Calu3 (cell line): ENCODE data around the gene NRG3. TPM values are rescaled to one million over a fixed set of nuclear protein-coding genes. Genes with fewer than 3 reads are reported as not detected.

Experiments
- BruUV-seq: library from RNA; stranded (reverse); fragments of 400-500 nt; replicated peaks from 2 replicates; lab custom pipeline; 2021; lab: Mats Ljungman, UMichigan
- CTCF ChIA-PET: fragments of 300-600 bp; sonication (Branson Sonifier 250); formaldehyde crosslinking; loops from one replicate; lab custom pipeline; 2022; ENCODE audit warnings: antibody characterized with exemption; lab: Charles Lee
- DNase-seq: peaks from one replicate; pipeline ENCODE4 v3.0.0; 2022
- H3K27ac Mint-ChIP-seq: one replicate; pipeline ENCODE4 v1.8.0; 2022; ENCODE audit warnings: mixed read lengths; ENCODE audit not compliant: unreplicated experiment
- H3K27me3 Mint-ChIP-seq: one replicate; pipeline ENCODE4 v1.8.0; 2022; ENCODE audit warnings: mixed read lengths; ENCODE audit not compliant: unreplicated experiment
- H3K36me3 Mint-ChIP-seq: one replicate; pipeline ENCODE4 v1.8.0; 2022; ENCODE audit warnings: mild to moderate bottlenecking, moderate library complexity, mixed read lengths; ENCODE audit not compliant: insufficient read depth, unreplicated experiment
- H3K4me1 Mint-ChIP-seq: one replicate; pipeline ENCODE4 v1.8.0; 2022; ENCODE audit warnings: mild to moderate bottlenecking, low read depth, mixed read lengths; ENCODE audit not compliant: unreplicated experiment
- H3K4me3 Mint-ChIP-seq: one replicate; pipeline ENCODE4 v1.8.0; 2022; ENCODE audit warnings: mild to moderate bottlenecking, low read depth, moderate library complexity, mixed read lengths; ENCODE audit not compliant: unreplicated experiment
- H3K9me3 Mint-ChIP-seq: one replicate; pipeline ENCODE4 v1.8.0; 2022; ENCODE audit warnings: low read depth, mixed read lengths; ENCODE audit not compliant: unreplicated experiment
- intact Hi-C: fragments of 100-400 bp; cut with micrococcal nuclease; formaldehyde crosslinking; loops from one replicate; pipeline ENCODE4 v1.10.0; 2022; ENCODE audit not compliant: unreplicated experiment
- total RNA-seq: library from RNA; stranded (reverse); gene quantifications from 2 replicates; pipeline ENCODE4 v1.2.3, GENCODE V29; 2022
- TF ChIP-seq, protein P1 (sequence below): fragments of 200-600 bp; IDR thresholded peaks from one replicate; pipeline ENCODE4 v1.8.0; 2022; ENCODE audit warnings: antibody characterized with exemption; ENCODE audit not compliant: unreplicated experiment

Gene NRG3
- total RNA-seq, 1 experiment from 2014 or later: 46.3 TPM

DNA sequence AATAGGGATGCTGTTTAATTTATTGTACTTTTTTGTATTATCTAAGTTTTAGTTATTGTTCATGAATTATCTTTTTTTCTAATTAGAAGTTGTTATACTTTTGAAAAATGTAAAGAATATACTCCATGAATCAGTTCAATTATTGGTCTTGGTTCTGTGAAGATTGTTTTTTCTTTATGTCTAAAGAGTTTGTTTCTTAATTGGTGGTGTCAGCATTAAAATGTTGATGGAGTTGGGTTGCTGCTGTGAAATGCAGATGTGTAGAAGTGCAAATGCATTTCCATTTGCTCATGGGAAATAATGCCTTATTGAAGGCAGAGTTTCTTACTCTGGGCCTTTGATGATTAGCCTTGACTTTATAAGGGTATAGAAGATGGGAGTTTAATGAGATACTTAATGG is 11.9 kb downstream of the NRG3 start:
- Mint-ChIP-seq H3K4me3 (no peak overlapping the region), H3K27me3 (no peaks in the 10 kb centered on the region), H3K36me3 (no peaks in the 10 kb centered on the region), H3K27ac (no peak overlapping the region), H3K4me1 (peaks cover 47% of the 10 kb centered on the region), H3K9me3 (no peaks in the 10 kb centered on the region)
- intact Hi-C loops: no loop called here
- CTCF ChIA-PET: interaction anchor here (1.1 kb wide), 1 partner anchor 28 kb away, joined by 3 read pairs; no protein-coding TSS in a partner anchor
- BruUV-seq: no TSS peak
- no peak for DNase-seq
- TF ChIP-seq, protein P1, sequence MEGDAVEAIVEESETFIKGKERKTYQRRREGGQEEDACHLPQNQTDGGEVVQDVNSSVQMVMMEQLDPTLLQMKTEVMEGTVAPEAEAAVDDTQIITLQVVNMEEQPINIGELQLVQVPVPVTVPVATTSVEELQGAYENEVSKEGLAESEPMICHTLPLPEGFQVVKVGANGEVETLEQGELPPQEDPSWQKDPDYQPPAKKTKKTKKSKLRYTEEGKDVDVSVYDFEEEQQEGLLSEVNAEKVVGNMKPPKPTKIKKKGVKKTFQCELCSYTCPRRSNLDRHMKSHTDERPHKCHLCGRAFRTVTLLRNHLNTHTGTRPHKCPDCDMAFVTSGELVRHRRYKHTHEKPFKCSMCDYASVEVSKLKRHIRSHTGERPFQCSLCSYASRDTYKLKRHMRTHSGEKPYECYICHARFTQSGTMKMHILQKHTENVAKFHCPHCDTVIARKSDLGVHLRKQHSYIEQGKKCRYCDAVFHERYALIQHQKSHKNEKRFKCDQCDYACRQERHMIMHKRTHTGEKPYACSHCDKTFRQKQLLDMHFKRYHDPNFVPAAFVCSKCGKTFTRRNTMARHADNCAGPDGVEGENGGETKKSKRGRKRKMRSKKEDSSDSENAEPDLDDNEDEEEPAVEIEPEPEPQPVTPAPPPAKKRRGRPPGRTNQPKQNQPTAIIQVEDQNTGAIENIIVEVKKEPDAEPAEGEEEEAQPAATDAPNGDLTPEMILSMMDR: no peak

DNA sequence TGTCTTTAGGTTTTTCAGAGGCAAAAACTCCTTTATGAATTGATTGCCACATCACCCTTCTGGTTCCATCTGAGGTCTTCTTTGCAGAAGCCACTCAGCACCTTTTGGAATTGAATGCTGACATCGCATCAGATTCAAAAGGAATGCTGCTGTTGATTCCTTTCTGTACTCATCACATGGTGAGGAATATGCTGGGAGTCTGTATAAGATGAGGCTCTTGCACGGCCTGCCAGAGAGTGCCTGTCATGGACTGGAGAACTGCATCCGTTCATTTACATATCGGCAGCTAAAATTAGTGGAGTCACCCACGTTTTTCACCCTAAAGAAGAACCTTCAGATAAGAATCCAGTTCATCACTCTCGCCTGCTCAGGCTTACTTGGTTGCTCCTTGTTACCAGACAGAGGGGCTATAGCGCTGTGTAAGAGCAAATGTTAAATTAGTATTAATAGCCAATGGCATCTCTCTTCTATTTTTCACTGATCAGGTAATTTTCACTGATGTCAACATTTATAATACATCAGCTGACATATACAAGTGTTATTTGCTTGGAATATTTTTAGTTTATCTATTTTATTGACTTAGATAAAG is 14.3 kb downstream of the NRG3 start:
- CTCF ChIA-PET: no interaction called here
- H3K9me3 Mint-ChIP-seq: no peaks in the 10 kb centered on the region
- no peak overlapping the region for H3K27ac Mint-ChIP-seq
- no peaks in the 10 kb centered on the region for H3K36me3 Mint-ChIP-seq
- DNase-seq: no peak
- no TSS peak for BruUV-seq
- TF ChIP-seq, protein P1: no peak
- no peaks in the 10 kb centered on the region for H3K27me3 Mint-ChIP-seq
- H3K4me3 Mint-ChIP-seq: no peak overlapping the region
- peaks cover 32% of the 10 kb centered on the region for H3K4me1 Mint-ChIP-seq
- intact Hi-C loops: no loop called here

DNA sequence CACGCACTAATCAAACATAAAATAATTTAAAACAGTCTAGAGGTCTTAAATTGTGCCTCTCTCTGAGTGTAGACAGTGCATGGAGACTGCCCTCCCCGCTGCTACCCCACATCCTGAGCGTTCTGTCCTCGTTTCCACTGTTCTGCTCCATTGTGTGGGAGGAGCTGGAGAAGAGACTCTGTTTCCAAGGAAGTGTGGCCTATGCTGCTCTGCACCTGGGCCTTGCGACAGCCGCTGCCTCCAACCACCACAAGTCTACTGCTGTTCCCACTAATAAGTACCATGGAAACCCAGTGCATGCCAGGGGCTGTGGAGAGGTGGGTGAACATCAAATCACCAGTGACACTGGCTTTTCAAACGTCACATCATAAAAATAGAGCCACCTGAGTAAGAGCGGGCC is 19.6 kb downstream of the NRG3 start:
- no peak for DNase-seq
- BruUV-seq: no TSS peak
- Mint-ChIP-seq H3K27ac (no peak overlapping the region), H3K4me3 (no peak overlapping the region), H3K4me1 (peaks cover 36% of the 10 kb centered on the region), H3K27me3 (no peaks in the 10 kb centered on the region), H3K36me3 (no peaks in the 10 kb centered on the region), H3K9me3 (no peaks in the 10 kb centered on the region)
- CTCF ChIA-PET: no interaction called here
- TF ChIP-seq, protein P1: no peak
- intact Hi-C loops: no loop called here

DNA sequence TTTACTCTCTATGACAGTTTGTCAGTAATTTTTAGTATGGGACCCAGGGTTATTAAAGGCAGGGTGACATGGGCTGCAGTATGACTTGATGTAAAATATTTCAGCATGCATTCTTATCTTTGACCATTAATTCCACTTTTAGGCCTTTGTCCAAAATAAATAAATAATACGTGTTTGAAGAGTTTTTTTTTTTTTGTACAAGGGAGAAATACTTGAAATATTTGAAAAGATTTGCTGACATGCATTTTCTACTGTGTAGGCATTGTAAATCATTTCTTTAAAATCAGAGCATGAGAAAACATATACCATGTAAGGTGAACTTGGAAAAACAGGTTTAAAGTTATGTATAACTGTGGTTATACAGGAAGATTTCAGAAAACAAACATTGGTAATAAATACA is 23.5 kb downstream of the NRG3 start:
- BruUV-seq: no TSS peak
- CTCF ChIA-PET: interaction anchor here (1.5 kb wide), 1 partner anchor 16 kb away, joined by 3 read pairs; no protein-coding TSS in a partner anchor
- DNase-seq: no peak
- Mint-ChIP-seq H3K9me3 (no peaks in the 10 kb centered on the region), H3K36me3 (no peaks in the 10 kb centered on the region), H3K4me1 (peaks cover 19% of the 10 kb centered on the region), H3K27me3 (no peaks in the 10 kb centered on the region), H3K27ac (no peak overlapping the region), H3K4me3 (no peak overlapping the region)
- TF ChIP-seq, protein P1: no peak
- intact Hi-C loops: no loop called here
